Measurements from ENCODE around the gene ABCC11.

GRCh38 chr16:48223490-48223889, 23.8 kb downstream of the ABCC11 start:
- TF ChIP-seq CTCF (conservative IDR thresholded peaks at IDR 0.05; ENCODE audit: low read depth in 2 of 2) (no peak), EZH2 (IDR thresholded peaks at IDR 0.05; ENCODE audit: low read depth, unreplicated experiment) (no peak), POLR2AphosphoS5 (IDR thresholded peaks at IDR 0.05; ENCODE audit: low read depth) (no peak), REST (IDR thresholded peaks at IDR 0.05; ENCODE audit: unreplicated experiment) (no peak), ZNF114 (CRISPR knock-in tag; IDR thresholded peaks at IDR 0.05) (no peak), CREB1 (CRISPR knock-in tag; IDR thresholded peaks at IDR 0.05; ENCODE audit: low read depth) (no peak), EZH2phosphoT487 (IDR thresholded peaks at IDR 0.05; ENCODE audit: unreplicated experiment) (no peak), NANOG (IDR thresholded peaks at IDR 0.05; ENCODE audit: borderline replicate concordance) (no peak), ETS1 (IDR thresholded peaks at IDR 0.05) (no peak)
